Measurements from ENCODE around the gene CYB5R3. TPM values are rescaled to one million over a fixed set of nuclear protein-coding genes. Genes with fewer than 3 reads are reported as not detected.
A peak's percentile ranks its signal among the peaks of the same experiment; 100 is the strongest.

The CYB5R3 gene
- total RNA-seq, 1 donor from 2014 or later = 298 TPM

DNA sequence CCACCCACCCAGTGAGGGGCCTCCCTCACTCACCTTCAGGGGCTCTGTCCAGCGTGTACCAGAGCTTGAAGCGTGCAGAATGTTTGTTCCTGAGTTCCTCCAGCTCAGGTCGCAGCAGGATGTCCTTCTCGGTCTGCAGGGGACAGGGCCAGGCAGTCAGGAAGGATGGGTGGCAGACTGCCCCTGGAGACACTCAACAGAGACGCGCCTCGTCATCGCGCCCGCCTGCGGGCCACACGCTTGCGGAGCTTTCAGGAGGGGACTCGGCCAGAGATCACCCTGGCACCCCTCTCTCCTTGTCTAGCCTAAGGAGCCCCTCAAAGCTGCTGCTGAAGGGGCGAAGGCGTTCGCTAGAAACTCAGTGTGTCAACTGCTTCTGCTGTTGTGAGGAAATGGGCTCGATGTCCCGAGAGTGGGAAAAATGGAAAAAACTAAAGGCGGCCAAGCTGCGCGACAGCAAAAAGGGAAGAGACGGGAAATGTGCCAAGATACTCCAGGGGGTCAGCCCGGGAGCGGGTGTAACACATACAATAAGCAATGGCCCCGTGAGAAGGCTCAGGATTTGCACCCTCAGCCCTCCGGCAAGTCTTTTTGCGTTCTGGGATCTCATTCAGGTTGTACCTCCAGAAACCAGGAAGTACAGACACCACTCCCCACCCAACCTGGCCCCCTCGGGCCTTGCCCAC is 25.3 kb downstream of the CYB5R3 start:
- Histone ChIP-seq H3K27ac (replicated peaks) (peak overlapping the region; percentile 67), H3K4me3 (no peak overlapping the region), H3K4me1 (peaks cover 36% of the 10 kb centered on the region), H3K9me3 (replicated peaks) (no peaks in the 10 kb centered on the region), H3K36me3 (peaks cover 77% of the 10 kb centered on the region), H3K27me3 (ENCODE audit: low read depth) (no peaks in the 10 kb centered on the region)
- intact Hi-C loops (cut with micrococcal nuclease) = no loop called here
- TF ChIP-seq, protein P1, sequence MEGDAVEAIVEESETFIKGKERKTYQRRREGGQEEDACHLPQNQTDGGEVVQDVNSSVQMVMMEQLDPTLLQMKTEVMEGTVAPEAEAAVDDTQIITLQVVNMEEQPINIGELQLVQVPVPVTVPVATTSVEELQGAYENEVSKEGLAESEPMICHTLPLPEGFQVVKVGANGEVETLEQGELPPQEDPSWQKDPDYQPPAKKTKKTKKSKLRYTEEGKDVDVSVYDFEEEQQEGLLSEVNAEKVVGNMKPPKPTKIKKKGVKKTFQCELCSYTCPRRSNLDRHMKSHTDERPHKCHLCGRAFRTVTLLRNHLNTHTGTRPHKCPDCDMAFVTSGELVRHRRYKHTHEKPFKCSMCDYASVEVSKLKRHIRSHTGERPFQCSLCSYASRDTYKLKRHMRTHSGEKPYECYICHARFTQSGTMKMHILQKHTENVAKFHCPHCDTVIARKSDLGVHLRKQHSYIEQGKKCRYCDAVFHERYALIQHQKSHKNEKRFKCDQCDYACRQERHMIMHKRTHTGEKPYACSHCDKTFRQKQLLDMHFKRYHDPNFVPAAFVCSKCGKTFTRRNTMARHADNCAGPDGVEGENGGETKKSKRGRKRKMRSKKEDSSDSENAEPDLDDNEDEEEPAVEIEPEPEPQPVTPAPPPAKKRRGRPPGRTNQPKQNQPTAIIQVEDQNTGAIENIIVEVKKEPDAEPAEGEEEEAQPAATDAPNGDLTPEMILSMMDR (IDR thresholded peaks at IDR 0.05; ENCODE audit: borderline replicate concordance) = no peak
- DNase-seq = no peak

DNA sequence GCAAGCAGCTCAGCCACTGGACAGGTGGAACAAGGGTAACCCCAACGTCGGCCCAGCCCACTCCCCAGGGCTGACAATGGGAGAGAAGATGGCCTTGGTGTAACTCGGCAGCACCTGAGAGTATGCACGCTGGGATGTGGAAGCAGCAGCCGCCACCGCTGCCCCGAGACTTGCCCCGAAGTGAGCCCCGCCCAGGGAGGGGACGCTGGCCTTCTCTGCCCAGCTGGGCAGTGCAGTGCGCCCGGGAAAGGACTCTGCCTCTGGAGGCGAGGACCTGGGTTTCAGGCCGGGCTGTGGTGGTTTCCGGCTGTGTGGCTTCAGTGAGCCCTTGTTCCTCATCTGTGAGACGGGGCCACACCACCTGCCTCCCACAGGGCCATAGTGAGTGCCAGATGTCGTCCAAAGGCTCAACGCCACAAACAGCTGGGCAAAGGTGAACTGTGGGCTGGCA is 25.9 kb downstream of the CYB5R3 start:
- TF ChIP-seq, protein P1 (IDR thresholded peaks at IDR 0.05; ENCODE audit: borderline replicate concordance) = no peak
- Histone ChIP-seq H3K9me3 (replicated peaks) (no peaks in the 10 kb centered on the region), H3K4me3 (no peak overlapping the region), H3K27me3 (ENCODE audit: low read depth) (no peaks in the 10 kb centered on the region), H3K36me3 (peaks cover 73% of the 10 kb centered on the region), H3K4me1 (peaks cover 36% of the 10 kb centered on the region), H3K27ac (replicated peaks) (peak overlapping the region; percentile 67)
- intact Hi-C loops (cut with micrococcal nuclease) = no loop called here
- DNase-seq = no peak

DNA sequence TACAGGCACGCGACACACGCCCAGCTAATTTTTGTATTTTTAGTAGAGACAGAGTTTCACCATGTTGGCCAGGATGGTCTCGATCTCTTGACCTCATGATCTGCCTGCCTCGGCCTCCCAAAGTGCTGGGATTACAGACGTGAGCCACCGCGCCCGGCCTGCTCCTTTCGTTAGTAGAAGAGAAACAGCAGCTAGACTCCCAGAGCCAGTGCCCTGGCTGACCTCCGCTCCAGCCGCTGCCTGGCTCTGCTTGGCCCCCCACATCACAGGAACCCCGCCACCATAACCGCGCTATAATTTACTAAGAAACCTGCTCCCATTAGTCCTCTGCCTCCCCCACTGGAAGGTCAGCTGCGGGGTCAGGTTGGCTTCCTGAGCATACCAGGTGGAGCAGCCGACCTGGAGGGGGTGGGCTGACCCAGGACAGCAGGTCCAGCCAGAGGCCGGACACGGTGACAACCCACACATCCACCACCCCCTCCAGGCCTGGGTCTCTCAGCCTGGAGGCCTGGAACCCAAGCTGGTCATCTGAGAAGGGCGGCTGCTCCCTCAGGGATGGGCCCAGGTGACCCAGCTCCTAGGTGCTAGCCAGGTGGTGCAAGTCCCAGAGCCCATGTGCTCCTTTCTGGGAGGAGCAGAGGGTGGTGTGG is 27.0 kb downstream of the CYB5R3 start:
- Histone ChIP-seq H3K4me3 (no peak overlapping the region), H3K4me1 (peaks cover 38% of the 10 kb centered on the region), H3K27me3 (ENCODE audit: low read depth) (no peaks in the 10 kb centered on the region), H3K36me3 (peaks cover 61% of the 10 kb centered on the region), H3K27ac (replicated peaks) (peak overlapping the region; percentile 26), H3K9me3 (replicated peaks) (no peaks in the 10 kb centered on the region)
- TF ChIP-seq, protein P1 (IDR thresholded peaks at IDR 0.05; ENCODE audit: borderline replicate concordance) = no peak
- no peak for DNase-seq
- intact Hi-C loops (cut with micrococcal nuclease) = no loop called here

DNA sequence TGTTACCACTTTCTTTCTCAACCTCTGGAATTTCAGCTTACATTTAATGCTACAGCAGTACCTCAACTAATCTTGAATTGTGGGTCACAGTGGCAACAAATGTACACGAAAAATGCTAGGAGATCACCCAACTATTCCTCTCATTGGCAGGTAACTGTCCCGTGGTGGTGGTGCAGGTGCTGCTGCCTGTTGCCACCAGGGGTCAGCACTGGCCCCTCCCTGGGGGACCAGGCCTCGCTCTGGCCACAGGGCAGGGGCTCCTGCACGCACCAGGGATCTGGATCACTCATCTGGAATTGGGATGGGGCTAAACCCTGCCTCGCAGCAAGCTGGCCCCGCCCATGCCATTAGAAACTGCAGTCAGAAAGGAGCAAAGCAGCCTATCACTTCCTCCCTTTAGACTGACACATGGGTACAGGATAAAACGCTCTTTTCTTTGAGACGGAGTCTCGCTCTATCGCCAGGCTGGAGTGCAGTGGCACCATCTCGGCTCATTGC is 27.6 kb downstream of the CYB5R3 start:
- Histone ChIP-seq H3K27me3 (ENCODE audit: low read depth) (no peaks in the 10 kb centered on the region), H3K36me3 (peaks cover 55% of the 10 kb centered on the region), H3K27ac (replicated peaks) (peak overlapping the region; percentile 26), H3K4me1 (peaks cover 44% of the 10 kb centered on the region), H3K4me3 (no peak overlapping the region), H3K9me3 (replicated peaks) (no peaks in the 10 kb centered on the region)
- intact Hi-C loops (cut with micrococcal nuclease) = no loop called here
- peak; percentile 63 for DNase-seq
- TF ChIP-seq, protein P1 (IDR thresholded peaks at IDR 0.05; ENCODE audit: borderline replicate concordance) = peak; percentile 94

DNA sequence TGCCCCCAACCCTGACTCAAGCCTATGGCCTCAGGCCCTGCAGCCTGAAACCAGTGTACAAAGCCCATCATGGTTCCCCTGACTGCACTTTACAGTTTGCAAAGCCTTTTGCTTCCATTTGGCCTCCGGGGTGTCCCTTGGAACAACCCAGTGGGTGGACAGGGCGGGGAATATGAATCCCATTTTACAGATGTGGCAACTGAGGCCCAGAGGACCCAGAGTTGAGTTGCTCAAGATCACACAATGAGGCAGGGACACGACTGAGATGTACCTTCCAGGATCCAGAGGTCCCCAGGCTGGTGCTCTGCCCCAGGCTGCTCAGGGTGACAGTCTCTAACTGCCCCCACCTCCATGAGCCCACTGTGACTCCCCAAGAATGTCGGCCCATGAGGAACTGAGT is 29.1 kb downstream of the CYB5R3 start:
- no peaks in the 10 kb centered on the region for H3K9me3 ChIP-seq (replicated peaks)
- intact Hi-C loops (cut with micrococcal nuclease) = no loop called here
- TF ChIP-seq, protein P1 (IDR thresholded peaks at IDR 0.05; ENCODE audit: borderline replicate concordance) = no peak
- H3K4me3 ChIP-seq = no peak overlapping the region
- no peak for DNase-seq
- no peaks in the 10 kb centered on the region for H3K27me3 ChIP-seq (ENCODE audit: low read depth)
- peaks cover 59% of the 10 kb centered on the region for H3K4me1 ChIP-seq
- H3K27ac ChIP-seq (replicated peaks) = no peak overlapping the region
- H3K36me3 ChIP-seq = peaks cover 40% of the 10 kb centered on the region
